IMR-90 (cell line): ENCODE results near the gene PLA2G2C. TPM values are rescaled to one million over a fixed set of nuclear protein-coding genes. Genes with fewer than 3 reads are reported as not detected.

Experiments
- ATAC-seq: fragments of 200-7000 bp; cut with Tn5 transposase; 2 replicates; pipeline ENCODE4 v1.9.1; 2020; ENCODE audit warnings: low read depth, mild to moderate bottlenecking, moderate library complexity
- BruUV-seq: library from RNA; stranded (reverse); fragments of 400-500 nt; replicated peaks from 2 replicates; lab custom pipeline; 2021; lab: Mats Ljungman, UMichigan
- CTCF ChIA-PET: fragments of 300-600 bp; formaldehyde crosslinking; extraction: SDS; loops from one replicate; lab custom pipeline; 2021; ENCODE audit warnings: antibody characterized with exemption; lab: Yijun Ruan, JAX
- POLR2A ChIA-PET: fragments of 300-600 bp; sonication (Branson Sonifier 250); formaldehyde crosslinking; loops from one replicate; lab custom pipeline; 2022; ENCODE audit warnings: antibody characterized with exemption; ENCODE audit not compliant: unreplicated experiment; lab: Charles Lee
- DNase-seq: peaks from one replicate; pipeline ENCODE4 v3.0.0; 2013
- H2AFZ ChIP-seq: replicated peaks from 2 replicates; pipeline ENCODE3; 2013; ENCODE audit warnings: low read length, mild to moderate bottlenecking; ENCODE audit not compliant: poor library complexity
- H2AK5ac ChIP-seq: 2 replicates; pipeline ENCODE4 v1.6.1; 2013; ENCODE audit warnings: low read depth, low read length, inconsistent platforms
- H2AK9ac ChIP-seq: replicated peaks from 2 replicates; pipeline ENCODE3; 2013; ENCODE audit warnings: mild to moderate bottlenecking, low read depth, low read length, moderate library complexity; ENCODE audit not compliant: poor library complexity
- H2BK120ac ChIP-seq: 2 replicates; pipeline ENCODE4 v1.6.1; 2013; ENCODE audit warnings: low read depth, low read length, inconsistent platforms
- H2BK15ac ChIP-seq: 3 replicates; pipeline ENCODE4 v1.6.1; 2013; ENCODE audit warnings: low read depth, low read length, inconsistent platforms
- H2BK20ac ChIP-seq: 2 replicates; pipeline ENCODE4 v1.6.1; 2013; ENCODE audit warnings: low read depth, mild to moderate bottlenecking, inconsistent platforms, low read length, moderate library complexity
- H2BK5ac ChIP-seq: 2 replicates; pipeline ENCODE4 v1.6.1; 2013; ENCODE audit warnings: mild to moderate bottlenecking, low read depth, low read length, inconsistent platforms; ENCODE audit not compliant: poor library complexity, severe bottlenecking
- H3K14ac ChIP-seq: replicated peaks from 2 replicates; pipeline ENCODE4 v1.6.1; 2013; ENCODE audit warnings: low read depth, low read length, inconsistent platforms
- H3K18ac ChIP-seq: 2 replicates; pipeline ENCODE4 v1.6.1; 2013; ENCODE audit warnings: low read depth, low read length, control low read depth
- H3K23ac ChIP-seq: 2 replicates; pipeline ENCODE4 v1.6.1; 2013; ENCODE audit warnings: low read depth, low read length, inconsistent platforms
- H3K27ac ChIP-seq: 2 replicates; pipeline ENCODE4 v1.5.1; 2013; ENCODE audit warnings: mild to moderate bottlenecking, control low read depth, low read length; ENCODE audit not compliant: insufficient read depth
- H3K27me3 ChIP-seq: 2 replicates; pipeline ENCODE4 v1.6.1; 2013; ENCODE audit warnings: low read length; ENCODE audit not compliant: control insufficient read depth, insufficient read depth
- H3K36me3 ChIP-seq: 2 replicates; pipeline ENCODE4 v1.6.1; 2013; ENCODE audit warnings: low read length, mixed read lengths; ENCODE audit not compliant: control insufficient read depth, insufficient read depth
- H3K4ac ChIP-seq: 2 replicates; pipeline ENCODE4 v1.6.1; 2013; ENCODE audit warnings: low read depth, low read length, inconsistent platforms
- H3K4me1 ChIP-seq: 2 replicates; pipeline ENCODE4 v1.6.1; 2013; ENCODE audit warnings: low read length, mixed read lengths; ENCODE audit not compliant: control insufficient read depth, insufficient read depth
- H3K4me2 ChIP-seq: 2 replicates; pipeline ENCODE4 v1.6.1; 2013; ENCODE audit warnings: low read depth, mild to moderate bottlenecking, control low read depth, low read length, moderate library complexity
- H3K4me3 ChIP-seq: 2 replicates; pipeline ENCODE4 v1.5.1; 2013; ENCODE audit warnings: low read depth, mild to moderate bottlenecking, control low read depth, low read length, moderate library complexity; ENCODE audit not compliant: insufficient read depth
- H3K56ac ChIP-seq: 2 replicates; pipeline ENCODE4 v1.6.1; 2013; ENCODE audit warnings: low read length, inconsistent platforms; ENCODE audit not compliant: insufficient read depth; ENCODE audit errors: extremely low read depth
- H3K79me1 ChIP-seq, 2 experiments: 2 replicates each; pipeline ENCODE4 v1.6.1; 2013; ENCODE audit warnings: low read length in 2 of 2, inconsistent platforms in 1 of 2, low read depth in 1 of 2
- H3K9ac ChIP-seq: 2 replicates; pipeline ENCODE4 v1.6.1; 2013; ENCODE audit warnings: low read depth, low read length, control low read depth
- H3K9me1 ChIP-seq: 2 replicates; pipeline ENCODE4 v1.6.1; 2013; ENCODE audit warnings: low read length, inconsistent platforms; ENCODE audit not compliant: insufficient read depth
- H3K9me3 ChIP-seq: 2 replicates; pipeline ENCODE4 v1.6.1; 2013; ENCODE audit warnings: low read length; ENCODE audit not compliant: control insufficient read depth, insufficient read depth
- H4K20me1 ChIP-seq: 2 replicates; pipeline ENCODE4 v1.6.1; 2013; ENCODE audit warnings: low read length, inconsistent platforms; ENCODE audit not compliant: insufficient read depth
- H4K5ac ChIP-seq: 2 replicates; pipeline ENCODE4 v1.6.1; 2013; ENCODE audit warnings: mild to moderate bottlenecking, low read depth, low read length, control low read depth
- H4K8ac ChIP-seq, 2 experiments: 2 replicates each; pipeline ENCODE4 v1.6.1; 2013; ENCODE audit warnings: low read depth in 2 of 2, low read length in 2 of 2, control low read depth in 1 of 2, inconsistent platforms in 1 of 2
- H4K91ac ChIP-seq: 2 replicates; pipeline ENCODE4 v1.6.1; 2013; ENCODE audit warnings: low read depth, low read length, inconsistent platforms; ENCODE audit not compliant: insufficient read depth
- BHLHE40 ChIP-seq: fragments of 150-350 bp; IDR thresholded peaks from 2 replicates; pipeline ENCODE4 v1.6.1; 2016; ENCODE audit warnings: mild to moderate bottlenecking, low read depth, low read length
- FOS ChIP-seq: fragments of 150-350 bp; IDR thresholded peaks from 2 replicates; pipeline ENCODE4 v1.6.1; 2016; ENCODE audit warnings: low read depth, low read length
- MAFK ChIP-seq: IDR thresholded peaks from 2 replicates; pipeline ENCODE4 v1.6.1; 2012; ENCODE audit warnings: low read depth, low read length, improper control_type of control experiment
- MAZ ChIP-seq: IDR thresholded peaks from 2 replicates; pipeline ENCODE4 v1.6.1; 2012; ENCODE audit warnings: low read depth, mild to moderate bottlenecking, low read length, improper control_type of control experiment, moderate library complexity, borderline replicate concordance
- MXI1 ChIP-seq: IDR thresholded peaks from 2 replicates; pipeline ENCODE4 v1.6.1; 2012; ENCODE audit warnings: low read depth, mild to moderate bottlenecking, low read length, moderate library complexity, borderline replicate concordance
- NFE2L2 ChIP-seq: fragments of 150-350 bp; IDR thresholded peaks from 2 replicates; pipeline ENCODE4 v1.6.1; 2016; ENCODE audit warnings: low read depth, mild to moderate bottlenecking, low read length
- POLR2A ChIP-seq: IDR thresholded peaks from 2 replicates; pipeline ENCODE4 v1.6.1; 2012; ENCODE audit warnings: mild to moderate bottlenecking, low read depth, low read length
- RAD21 ChIP-seq: IDR thresholded peaks from 2 replicates; pipeline ENCODE4 v1.6.1; 2012; ENCODE audit warnings: low read length, improper control_type of control experiment
- RCOR1 ChIP-seq: IDR thresholded peaks from 2 replicates; pipeline ENCODE4 v1.6.1; 2012; ENCODE audit warnings: mild to moderate bottlenecking, low read length, improper control_type of control experiment; ENCODE audit not compliant: insufficient replicate concordance
- SMC3 ChIP-seq: fragments of 150-350 bp; IDR thresholded peaks from 2 replicates; pipeline ENCODE4 v1.6.1; 2016; ENCODE audit warnings: low read depth, mild to moderate bottlenecking, antibody characterized with exemption, low read length, moderate library complexity
- USF2 ChIP-seq: fragments of 150-350 bp; IDR thresholded peaks from 2 replicates; pipeline ENCODE4 v1.6.1; 2017; ENCODE audit warnings: mild to moderate bottlenecking, antibody characterized with exemption, low read length, low read depth
- WGBS, 2 experiments: methylation state at CpG; one replicate each; pipeline versions ENCODE4 v1.1.5 to v1.1.7; 2013; ENCODE audit warnings: missing lambda C conversion rate in 2 of 2; ENCODE audit not compliant: insufficient read length in 1 of 2; ENCODE audit errors: extremely low coverage in 2 of 2; 5-methylcytosine and 5-hydroxymethylcytosine counted together
- dilution Hi-C: fragments of 300-500 bp; cut with HindIII; formaldehyde crosslinking; loops from one replicate; pipeline ENCODE4 v1.14.3; 2018; ENCODE audit warnings: low sequenced_read_pairs; ENCODE audit not compliant: unreplicated experiment
- in situ Hi-C: fragments of 300-500 bp; cut with MboI; formaldehyde crosslinking; loops from 3 replicates; pipeline ENCODE4 v1.14.3; 2019; ENCODE audit warnings: low sequenced_read_pairs, inconsistent platforms, mixed read lengths
- intact Hi-C: fragments of 100-400 bp; cut with micrococcal nuclease; formaldehyde crosslinking; loops from 2 replicates; pipeline ENCODE4 v1.10.0; 2022
- polyA plus RNA-seq, 3 experiments: library from polyadenylated mRNA; depleted of rRNA; stranded (reverse); fragments of >200 nt; gene quantifications; 2 replicates each; pipeline ENCODE4 v1.2.3, GENCODE V29; 2012; ENCODE audit warnings: low replicate concordance in 1 of 3
- total RNA-seq: library from RNA; depleted of rRNA; stranded (reverse); fragments of >200 nt; gene quantifications from 2 replicates; pipeline ENCODE4 v1.2.3, GENCODE V29; 2012
- TF ChIP-seq, protein P1 (sequence below): conservative IDR thresholded peaks from 2 replicates; pipeline ENCODE4 v1.5.1; 2012; ENCODE audit warnings: mild to moderate bottlenecking, low read depth, low read length, improper control_type of control experiment

The PLA2G2C gene
- total and polyA plus RNA-seq, 2 of the 4 experiments (the other 2 are of a cell fraction): not detected

GRCh38 chr1:20142001-20142710 is 44.2 kb downstream of the PLA2G2C start:
- dilution Hi-C loops (no loop called here), in situ Hi-C loops (no loop called here), intact Hi-C loops (no loop called here)
- Histone ChIP-seq H3K4me1 (no peaks in the 10 kb centered on the region), H4K20me1 (no peaks in the 10 kb centered on the region; the same call in 1 of the 2 replicates), H3K18ac (no peak overlapping the region), H3K14ac (no peak overlapping the region), H3K4me3 (no peak overlapping the region), H2AK5ac (no peak overlapping the region), H3K27ac (no peak overlapping the region), H3K79me1 (no peaks in the 10 kb centered on the region), H2BK120ac (no peak overlapping the region), H2BK15ac (no peak overlapping the region), H3K27me3 (peaks cover 32% of the 10 kb centered on the region), H3K36me3 (no peaks in the 10 kb centered on the region), H3K9ac (no peak overlapping the region), H3K4ac (no peak overlapping the region), H2BK20ac (no peak overlapping the region), H3K23ac (no peak overlapping the region), H3K9me1 (0 out of 2 replicates have a peak, but pooled peaks cover 3% of the 10 kb centered on the region), H3K56ac (no peak overlapping the region), H4K91ac (no peak overlapping the region), H4K8ac (no peak overlapping the region), H2BK5ac (no peak overlapping the region), H2AFZ (no peak overlapping the region), H3K9me3 (no peaks in the 10 kb centered on the region), H2AK9ac (no peak overlapping the region), H3K4me2 (no peak overlapping the region), H4K5ac (no peak overlapping the region)
- POLR2A ChIA-PET: no interaction called here
- no peak for ATAC-seq
- no TSS peak for BruUV-seq
- CTCF ChIA-PET: interaction anchor here (0.5 kb wide), 1 partner anchor 83 kb away, joined by 3 read pairs; no protein-coding TSS in a partner anchor
- TF ChIP-seq RAD21 (no peak), FOS (no peak), MXI1 (no peak), SMC3 (no peak), USF2 (no peak), RCOR1 (no peak), POLR2A (no peak), MAZ (no peak), MAFK (no peak), NFE2L2 (no peak), BHLHE40 (no peak)
- TF ChIP-seq, protein P1, sequence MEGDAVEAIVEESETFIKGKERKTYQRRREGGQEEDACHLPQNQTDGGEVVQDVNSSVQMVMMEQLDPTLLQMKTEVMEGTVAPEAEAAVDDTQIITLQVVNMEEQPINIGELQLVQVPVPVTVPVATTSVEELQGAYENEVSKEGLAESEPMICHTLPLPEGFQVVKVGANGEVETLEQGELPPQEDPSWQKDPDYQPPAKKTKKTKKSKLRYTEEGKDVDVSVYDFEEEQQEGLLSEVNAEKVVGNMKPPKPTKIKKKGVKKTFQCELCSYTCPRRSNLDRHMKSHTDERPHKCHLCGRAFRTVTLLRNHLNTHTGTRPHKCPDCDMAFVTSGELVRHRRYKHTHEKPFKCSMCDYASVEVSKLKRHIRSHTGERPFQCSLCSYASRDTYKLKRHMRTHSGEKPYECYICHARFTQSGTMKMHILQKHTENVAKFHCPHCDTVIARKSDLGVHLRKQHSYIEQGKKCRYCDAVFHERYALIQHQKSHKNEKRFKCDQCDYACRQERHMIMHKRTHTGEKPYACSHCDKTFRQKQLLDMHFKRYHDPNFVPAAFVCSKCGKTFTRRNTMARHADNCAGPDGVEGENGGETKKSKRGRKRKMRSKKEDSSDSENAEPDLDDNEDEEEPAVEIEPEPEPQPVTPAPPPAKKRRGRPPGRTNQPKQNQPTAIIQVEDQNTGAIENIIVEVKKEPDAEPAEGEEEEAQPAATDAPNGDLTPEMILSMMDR: no peak
- no peak for DNase-seq
- 100% methylated on average over 1 of the region's 13 CpGs; no CpG with 5 or more reads in 1 of the 2 experiments for WGBS, 2 experiments
